OCI-LY3 (cell line): Measurements from ENCODE around the gene NKAIN4.

Experiments
- H2AFZ ChIP-seq: fragments of 200-600, 300-600 bp; shearing (Covaris generic); 2 replicates; pipeline ENCODE4 v1.6.0; 2014; ENCODE audit warnings: antibody characterized with exemption, low read depth, low read length
- H3K27ac ChIP-seq: fragments of 200-600, 300-600 bp; sonication (generic); 2 replicates; pipeline ENCODE4 v1.5.1; 2014; ENCODE audit warnings: mild to moderate bottlenecking, low read length, moderate library complexity, mixed read lengths
- H3K27me3 ChIP-seq: fragments of 200-600, 300-600 bp; sonication (generic); 2 replicates; pipeline ENCODE4 v1.6.1; 2014; ENCODE audit warnings: low read depth, low read length, mixed read lengths
- H3K36me3 ChIP-seq: fragments of 200-600, 300-600 bp; sonication (generic); replicated peaks from 2 replicates; pipeline ENCODE3; 2014; ENCODE audit warnings: low read depth, low read length, mixed read lengths
- H3K4me1 ChIP-seq: fragments of 300-600, 200-600 bp; sonication (generic); 2 replicates; pipeline ENCODE4 v1.6.1; 2014; ENCODE audit warnings: low read length, mixed read lengths
- H3K4me2 ChIP-seq: fragments of 200-600, 300-600 bp; sonication (generic); 2 replicates; pipeline ENCODE4 v1.6.1; 2014; ENCODE audit warnings: low read length, mixed read lengths
- H3K4me3 ChIP-seq: fragments of 300-600, 200-600 bp; sonication (generic); 2 replicates; pipeline ENCODE4 v1.5.1; 2014; ENCODE audit warnings: antibody characterized with exemption, mild to moderate bottlenecking, low read length, moderate library complexity
- H3K79me2 ChIP-seq: fragments of 300-600, 200-600 bp; shearing (Covaris generic); 2 replicates; pipeline ENCODE4 v1.6.1; 2014; ENCODE audit warnings: mild to moderate bottlenecking, low read length, mixed read lengths
- H3K9ac ChIP-seq: fragments of 300-600, 200-600 bp; shearing (Covaris generic); 2 replicates; pipeline ENCODE4 v1.6.0; 2014; ENCODE audit warnings: mild to moderate bottlenecking, low read length, moderate library complexity
- H3K9me3 ChIP-seq: fragments of 200-600, 300-600 bp; shearing (Covaris generic); 2 replicates; pipeline ENCODE4 v1.6.1; 2014; ENCODE audit warnings: low read length, mixed read lengths; ENCODE audit not compliant: insufficient read depth
- H4K20me1 ChIP-seq: fragments of 200-600, 300-600 bp; sonication (generic); 2 replicates; pipeline ENCODE4 v1.6.1; 2016; ENCODE audit warnings: low read length, mixed read lengths; ENCODE audit not compliant: insufficient read depth
- EZH2phosphoT487 ChIP-seq: fragments of 200-600 bp; shearing (Covaris generic); IDR thresholded peaks from 2 replicates; pipeline ENCODE4 v1.6.1; 2018; ENCODE audit warnings: antibody characterized with exemption, mixed run types, low read depth
- TF ChIP-seq, protein P1 (sequence below): fragments of 200-600, 300-600 bp; sonication (generic); IDR thresholded peaks from 2 replicates; pipeline ENCODE4 v1.5.1; 2014; ENCODE audit warnings: antibody characterized with exemption, low read length, low read depth

NKAIN4 gene

DNA sequence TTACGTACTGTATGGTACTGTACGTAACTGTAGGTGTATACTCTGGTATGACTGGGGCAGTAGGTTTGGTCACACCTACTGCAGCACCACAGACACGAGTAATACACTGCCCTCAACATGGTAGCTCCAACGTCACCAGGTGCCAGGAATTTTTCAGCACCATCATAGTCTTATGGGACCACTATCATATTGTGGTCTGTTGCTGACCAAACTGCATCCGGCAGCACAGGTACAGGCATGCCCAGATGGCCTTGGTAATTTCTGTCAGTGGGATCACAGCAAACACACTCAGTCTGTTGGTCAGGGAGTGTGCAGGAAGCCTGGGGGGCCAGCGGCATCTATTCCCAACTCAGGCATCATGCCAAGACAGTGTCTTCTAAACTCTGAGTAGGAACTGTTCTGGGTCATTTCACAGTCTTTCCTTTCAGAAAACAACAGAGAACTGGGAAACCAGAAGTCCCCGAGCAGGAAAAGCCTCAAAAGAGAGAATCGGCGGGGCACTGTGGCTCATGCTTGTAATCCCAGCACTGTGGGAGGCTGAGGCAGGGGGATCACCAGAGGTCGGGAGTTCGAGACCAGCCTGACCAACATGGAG is 44.2 kb downstream of the NKAIN4 start:
- peaks cover 51% of the 10 kb centered on the region for H3K36me3 ChIP-seq
- TF ChIP-seq, protein P1, sequence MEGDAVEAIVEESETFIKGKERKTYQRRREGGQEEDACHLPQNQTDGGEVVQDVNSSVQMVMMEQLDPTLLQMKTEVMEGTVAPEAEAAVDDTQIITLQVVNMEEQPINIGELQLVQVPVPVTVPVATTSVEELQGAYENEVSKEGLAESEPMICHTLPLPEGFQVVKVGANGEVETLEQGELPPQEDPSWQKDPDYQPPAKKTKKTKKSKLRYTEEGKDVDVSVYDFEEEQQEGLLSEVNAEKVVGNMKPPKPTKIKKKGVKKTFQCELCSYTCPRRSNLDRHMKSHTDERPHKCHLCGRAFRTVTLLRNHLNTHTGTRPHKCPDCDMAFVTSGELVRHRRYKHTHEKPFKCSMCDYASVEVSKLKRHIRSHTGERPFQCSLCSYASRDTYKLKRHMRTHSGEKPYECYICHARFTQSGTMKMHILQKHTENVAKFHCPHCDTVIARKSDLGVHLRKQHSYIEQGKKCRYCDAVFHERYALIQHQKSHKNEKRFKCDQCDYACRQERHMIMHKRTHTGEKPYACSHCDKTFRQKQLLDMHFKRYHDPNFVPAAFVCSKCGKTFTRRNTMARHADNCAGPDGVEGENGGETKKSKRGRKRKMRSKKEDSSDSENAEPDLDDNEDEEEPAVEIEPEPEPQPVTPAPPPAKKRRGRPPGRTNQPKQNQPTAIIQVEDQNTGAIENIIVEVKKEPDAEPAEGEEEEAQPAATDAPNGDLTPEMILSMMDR = no peak
- no peak for TF ChIP-seq EZH2phosphoT487
- H3K4me3 ChIP-seq = no peak overlapping the region
- no peak overlapping the region for H2AFZ ChIP-seq
- H3K9ac ChIP-seq = no peak overlapping the region
- H3K27ac ChIP-seq = no peak overlapping the region
- no peak overlapping the region for H3K4me2 ChIP-seq
- no peaks in the 10 kb centered on the region for H3K9me3 ChIP-seq
- H3K27me3 ChIP-seq = no peaks in the 10 kb centered on the region
- H3K4me1 ChIP-seq = peaks cover 9% of the 10 kb centered on the region
- peaks cover 99% of the 10 kb centered on the region for H3K79me2 ChIP-seq
- peaks cover 60% of the 10 kb centered on the region for H4K20me1 ChIP-seq

DNA sequence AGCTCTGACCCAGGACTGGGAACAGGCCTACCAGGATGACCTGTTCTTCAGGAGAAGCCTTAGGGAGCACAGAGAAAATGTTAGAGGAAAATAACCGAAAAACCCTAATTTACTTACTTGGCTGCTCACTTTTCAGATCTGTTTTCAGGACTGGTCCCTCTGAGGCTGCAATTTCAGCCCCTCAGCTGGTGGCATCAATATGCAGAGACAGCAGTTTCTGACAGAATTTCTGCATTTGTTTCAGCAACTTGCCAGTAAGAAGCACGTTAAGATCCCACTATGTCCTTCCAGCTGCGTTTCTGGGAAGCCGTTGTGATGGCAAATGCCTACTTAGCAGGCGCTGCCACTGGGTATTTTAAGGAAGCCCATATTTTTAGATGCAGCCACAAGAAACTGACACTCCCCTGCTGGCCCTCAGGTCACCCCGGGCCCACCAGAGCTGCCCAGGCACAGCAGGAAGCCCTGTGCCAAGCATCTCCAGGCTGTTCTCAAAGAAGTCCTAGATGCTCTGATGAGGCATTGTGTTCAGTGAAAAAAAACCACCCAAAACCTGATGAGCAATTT is 45.8 kb downstream of the NKAIN4 start:
- H2AFZ ChIP-seq = no peak overlapping the region

DNA sequence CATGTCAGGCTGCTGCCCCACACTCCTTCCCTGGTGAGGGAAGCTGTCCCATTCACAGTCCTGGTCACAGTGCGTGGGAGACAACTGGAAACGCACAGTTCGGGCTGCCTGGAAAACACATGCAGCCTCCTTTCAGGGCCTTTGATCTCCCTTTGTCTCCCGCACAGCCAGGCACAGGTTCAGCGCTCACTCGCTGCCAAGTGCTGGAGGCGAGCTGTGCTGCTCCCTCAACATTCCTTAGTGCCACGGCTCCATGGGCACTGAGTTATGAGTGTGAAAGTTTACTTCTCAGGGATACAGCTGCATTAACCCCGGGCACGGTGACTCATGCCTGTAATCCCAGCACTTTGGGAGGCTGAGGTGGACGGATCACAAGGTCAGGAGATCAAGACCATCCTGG is 47.4 kb downstream of the NKAIN4 start:
- Histone ChIP-seq H3K9ac (no peak overlapping the region), H3K9me3 (no peaks in the 10 kb centered on the region), H3K27ac (no peak overlapping the region), H3K4me3 (no peak overlapping the region), H3K4me1 (no peaks in the 10 kb centered on the region), H3K79me2 (peaks cover 99% of the 10 kb centered on the region), H3K4me2 (no peak overlapping the region), H2AFZ (no peak overlapping the region), H3K36me3 (peaks cover 50% of the 10 kb centered on the region), H3K27me3 (no peaks in the 10 kb centered on the region), H4K20me1 (peaks cover 59% of the 10 kb centered on the region)
- TF ChIP-seq, protein P1 = no peak
- no peak for TF ChIP-seq EZH2phosphoT487

More for the DNA sequence above, 45.8 kb downstream of the NKAIN4 start:
- Histone ChIP-seq H3K4me3 (no peak overlapping the region), H3K4me1 (no peaks in the 10 kb centered on the region), H3K79me2 (peaks cover 99% of the 10 kb centered on the region), H3K36me3 (peaks cover 50% of the 10 kb centered on the region), H3K4me2 (no peak overlapping the region), H3K9me3 (no peaks in the 10 kb centered on the region), H4K20me1 (peaks cover 66% of the 10 kb centered on the region), H3K27me3 (no peaks in the 10 kb centered on the region), H3K27ac (no peak overlapping the region), H3K9ac (no peak overlapping the region)
- TF ChIP-seq EZH2phosphoT487 = no peak
- TF ChIP-seq, protein P1 = no peak

DNA sequence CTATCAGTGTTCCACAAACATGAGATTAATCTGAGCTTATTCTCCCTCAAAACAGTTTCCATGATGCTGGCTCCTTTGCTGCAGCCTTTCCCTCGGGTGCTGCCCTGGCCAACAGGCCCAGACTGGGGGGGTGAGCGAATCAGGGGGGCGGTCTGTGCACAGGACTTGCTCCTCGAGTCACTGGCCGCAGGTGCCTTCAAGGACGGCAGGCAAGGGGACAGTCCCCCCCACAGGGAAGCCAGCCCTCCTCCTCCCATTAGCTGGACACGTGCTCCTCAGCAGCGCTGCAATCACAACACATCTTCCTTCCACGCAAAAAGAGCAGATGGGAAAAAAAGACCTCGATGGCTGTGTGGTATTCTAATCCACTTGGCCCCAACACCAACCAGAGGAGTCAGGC is 48.4 kb downstream of the NKAIN4 start:
- Histone ChIP-seq H3K4me2 (no peak overlapping the region), H3K79me2 (peaks cover 99% of the 10 kb centered on the region), H2AFZ (no peak overlapping the region), H3K27me3 (no peaks in the 10 kb centered on the region), H3K9ac (no peak overlapping the region), H3K4me1 (no peaks in the 10 kb centered on the region), H3K9me3 (no peaks in the 10 kb centered on the region), H3K27ac (no peak overlapping the region), H3K4me3 (no peak overlapping the region), H4K20me1 (peaks cover 61% of the 10 kb centered on the region), H3K36me3 (peaks cover 60% of the 10 kb centered on the region)
- TF ChIP-seq, protein P1 = no peak
- TF ChIP-seq EZH2phosphoT487 = no peak
